A673 (cell line): ENCODE measurements around the gene PDE6C. TPM values are rescaled to one million over a fixed set of nuclear protein-coding genes. Genes with fewer than 3 reads are reported as not detected.
"Not testable (repeated sequence)": the region's sequence is repeated elsewhere in the genome, so short reads cannot be mapped to it uniquely, and the experiment has no call there.

Source experiments
- BruUV-seq: library from RNA; stranded (reverse); fragments of 400-500 nt; replicated peaks from 2 replicates; lab custom pipeline; 2021; lab: Mats Ljungman, UMichigan
- CTCF ChIA-PET: fragments of 300-600 bp; sonication (Branson Sonifier 250); formaldehyde crosslinking; loops from one replicate; lab custom pipeline; 2022; ENCODE audit warnings: antibody characterized with exemption; lab: Charles Lee
- POLR2A ChIA-PET: fragments of 300-600 bp; sonication (Branson Sonifier 250); formaldehyde crosslinking; loops from one replicate; lab custom pipeline; 2022; ENCODE audit warnings: antibody characterized with exemption; ENCODE audit not compliant: low non-redundant PET; lab: Charles Lee
- DNase-seq: peaks from one replicate; pipeline ENCODE4 v3.0.0-alpha.2; 2015; ENCODE audit warnings: low spot score
- H3K27ac ChIP-seq: fragments of 200-600 bp; sonication (generic); 2 replicates; pipeline ENCODE4 v1.5.1; 2016; ENCODE audit warnings: mixed run types, low read depth, mild to moderate bottlenecking, mixed read lengths, antibody characterized with exemption, low read length; ENCODE audit not compliant: poor library complexity, severe bottlenecking
- H3K27me3 ChIP-seq: fragments of 200-600 bp; sonication (generic); replicated peaks from 2 replicates; pipeline ENCODE4 v1.6.1; 2017; ENCODE audit warnings: mixed run types, low read depth, mild to moderate bottlenecking, mixed read lengths, antibody characterized with exemption, low read length; ENCODE audit not compliant: insufficient read depth, poor library complexity
- H3K36me3 ChIP-seq: fragments of 200-600 bp; sonication (generic); 2 replicates; pipeline ENCODE4 v1.6.1; 2016; ENCODE audit warnings: mixed run types, mild to moderate bottlenecking, mixed read lengths, antibody characterized with exemption, low read length; ENCODE audit not compliant: insufficient read depth, poor library complexity, severe bottlenecking
- H3K4me1 ChIP-seq: fragments of 200-600 bp; sonication (generic); 2 replicates; pipeline ENCODE4 v1.6.1; 2017; ENCODE audit warnings: mixed run types, mild to moderate bottlenecking, mixed read lengths, antibody characterized with exemption, low read length; ENCODE audit not compliant: insufficient read depth, poor library complexity, severe bottlenecking
- H3K4me3 ChIP-seq: fragments of 200-600 bp; sonication (generic); 2 replicates; pipeline ENCODE4 v1.5.1; 2016; ENCODE audit warnings: low read depth, mixed run types, mild to moderate bottlenecking, mixed read lengths, low read length; ENCODE audit not compliant: poor library complexity, severe bottlenecking
- H3K9me3 ChIP-seq: fragments of 200-600 bp; sonication (generic); 2 replicates; pipeline ENCODE4 v1.6.1; 2016; ENCODE audit warnings: mixed run types, low read depth, mild to moderate bottlenecking, mixed read lengths, antibody characterized with exemption, low read length; ENCODE audit not compliant: poor library complexity, severe bottlenecking
- CTCF ChIP-seq: fragments of 300-800, 200-600 bp; sonication (generic); conservative IDR thresholded peaks from 2 replicates; pipeline ENCODE4 v1.5.1; 2017; ENCODE audit warnings: low read depth, mild to moderate bottlenecking, antibody characterized with exemption, low read length, moderate library complexity, mixed read lengths
- EZH2 ChIP-seq: fragments of 200-600 bp; sonication (generic); IDR thresholded peaks from 2 replicates; pipeline ENCODE4 v1.6.1; 2017; ENCODE audit warnings: borderline replicate concordance, low read depth, mild to moderate bottlenecking, mixed read lengths, antibody characterized with exemption, low read length; ENCODE audit not compliant: poor library complexity, severe bottlenecking
- intact Hi-C: fragments of 100-400 bp; cut with micrococcal nuclease; formaldehyde crosslinking; loops from one replicate; pipeline ENCODE4 v1.10.0; 2022; ENCODE audit not compliant: unreplicated experiment
- total RNA-seq: library from RNA; stranded (reverse); gene quantifications from 2 replicates; pipeline ENCODE4 v1.2.3, GENCODE V29; 2021

PDE6C gene
- total RNA-seq, 1 experiment from 2014 or later, result not detected

- Histone ChIP-seq H3K4me3 (no peak overlapping the region), H3K36me3 (peaks cover 45% of the 10 kb centered on the region), H3K4me1 (no peaks in the 10 kb centered on the region), H3K27me3 (no peaks in the 10 kb centered on the region), H3K27ac (no peak overlapping the region), H3K9me3 (no peaks in the 10 kb centered on the region)
- BruUV-seq, result no TSS peak
- TF ChIP-seq CTCF, result no peak
- no peak for TF ChIP-seq EZH2
- intact Hi-C loops, result loop anchor here (5.0 kb wide), 1 partner anchor 162 kb away; no protein-coding TSS in a partner anchor
- POLR2A ChIA-PET, result no interaction called here
- CTCF ChIA-PET, result interaction anchor here (0.5 kb wide), 1 partner anchor 62 kb away, joined by 3 read pairs; no protein-coding TSS in a partner anchor
- DNase-seq, result no peak
Measured at GRCh38 chr10:93695740-93696139, 83.4 kb downstream of the PDE6C start.

GRCh38 chr10:93696582-93696981 is 84.2 kb downstream of the PDE6C start:
- peaks cover 37% of the 10 kb centered on the region for H3K36me3 ChIP-seq
- intact Hi-C loops, result loop anchor here (5.0 kb wide), 1 partner anchor 161 kb away; no protein-coding TSS in a partner anchor
- CTCF ChIA-PET, H3K27ac ChIP-seq, H3K27me3 ChIP-seq, BruUV-seq, POLR2A ChIA-PET, DNase-seq, H3K4me3 ChIP-seq, H3K9me3 ChIP-seq, H3K4me1 ChIP-seq: not testable (repeated sequence)

GRCh38 chr10:93697207-93697606 is 84.9 kb downstream of the PDE6C start:
- no peak; the same call in 1 of the 2 replicates for TF ChIP-seq CTCF
- intact Hi-C loops, result loop anchor here (5.0 kb wide), 1 partner anchor 160 kb away; no protein-coding TSS in a partner anchor
- ChIA-PET CTCF (no interaction called here), POLR2A (no interaction called here)
- no peak for DNase-seq
- peaks cover 31% of the 10 kb centered on the region for H3K36me3 ChIP-seq
- no peak overlapping the region for H3K27ac ChIP-seq
- H3K27me3 ChIP-seq, result no peaks in the 10 kb centered on the region
- no peak overlapping the region for H3K4me3 ChIP-seq
- BruUV-seq, result no TSS peak
- H3K9me3 ChIP-seq, result no peaks in the 10 kb centered on the region
- H3K4me1 ChIP-seq, result no peaks in the 10 kb centered on the region

- no peak for DNase-seq
- POLR2A ChIA-PET, result no interaction called here
Measured at GRCh38 chr10:93701866-93702209, 89.5 kb downstream of the PDE6C start.

More at GRCh38 chr10:93701866-93702209, 89.5 kb downstream of the PDE6C start:
- Histone ChIP-seq H3K4me1 (no peaks in the 10 kb centered on the region), H3K9me3 (no peaks in the 10 kb centered on the region), H3K27me3 (no peaks in the 10 kb centered on the region), H3K27ac (peak overlapping the region; percentile 81), H3K36me3 (peaks cover 13% of the 10 kb centered on the region), H3K4me3 (peak overlapping the region; percentile 74)
- TSS peak; percentile 85 for BruUV-seq
- no peak for TF ChIP-seq EZH2
- CTCF ChIA-PET, result interaction anchor here (0.7 to 1.4 kb wide), 2 partner anchors 114 to 219 kb away, joined by 6 to 7 read pairs; no protein-coding TSS in a partner anchor
- intact Hi-C loops, result loop anchor here (2.0 kb wide), 1 partner anchor 115 kb away; no protein-coding TSS in a partner anchor
